ENCODE measurements around the gene SKI.

SKI gene

DNA sequence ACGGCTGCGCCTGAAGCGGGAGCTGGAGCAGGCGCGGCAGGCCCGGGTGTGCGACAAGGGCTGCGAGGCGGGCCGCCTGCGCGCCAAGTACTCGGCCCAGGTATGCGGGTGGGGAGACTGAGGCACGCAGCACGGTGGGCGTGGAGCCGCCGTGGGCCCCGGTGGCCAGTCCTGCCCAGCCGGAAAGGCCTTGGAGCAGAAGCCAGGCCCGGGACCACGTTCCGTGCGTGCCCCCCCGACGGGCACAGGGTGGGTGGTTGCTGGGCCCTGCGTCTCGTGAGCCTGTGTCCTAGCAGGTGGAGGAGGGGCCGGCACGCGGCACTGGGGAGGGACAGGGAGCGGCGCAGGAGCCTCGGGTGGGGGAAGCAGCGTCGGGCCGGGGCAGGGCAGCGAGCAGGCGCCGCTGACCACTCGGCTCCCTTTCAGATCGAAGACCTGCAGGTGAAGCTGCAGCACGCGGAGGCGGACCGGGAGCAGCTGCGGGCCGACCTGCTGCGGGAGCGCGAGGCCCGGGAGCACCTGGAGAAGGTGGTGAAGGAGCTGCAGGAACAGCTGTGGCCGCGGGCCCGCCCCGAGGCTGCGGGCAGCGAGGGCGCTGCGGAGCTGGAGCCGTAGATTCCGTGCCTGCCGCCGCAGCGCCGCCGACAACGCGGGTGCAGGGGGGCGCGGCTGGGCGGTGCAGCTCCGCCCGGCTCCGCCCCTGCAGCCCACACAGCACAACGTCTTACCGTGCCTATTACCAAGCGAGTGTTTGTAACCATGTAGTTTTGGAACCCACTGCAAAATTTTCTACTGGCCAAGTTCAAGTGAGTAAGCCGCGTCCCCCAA, 78.2 kb downstream of the SKI start:
- peak; percentile 74 for DNase-seq (ENCODE audit: low read depth, low spot score)

DNA sequence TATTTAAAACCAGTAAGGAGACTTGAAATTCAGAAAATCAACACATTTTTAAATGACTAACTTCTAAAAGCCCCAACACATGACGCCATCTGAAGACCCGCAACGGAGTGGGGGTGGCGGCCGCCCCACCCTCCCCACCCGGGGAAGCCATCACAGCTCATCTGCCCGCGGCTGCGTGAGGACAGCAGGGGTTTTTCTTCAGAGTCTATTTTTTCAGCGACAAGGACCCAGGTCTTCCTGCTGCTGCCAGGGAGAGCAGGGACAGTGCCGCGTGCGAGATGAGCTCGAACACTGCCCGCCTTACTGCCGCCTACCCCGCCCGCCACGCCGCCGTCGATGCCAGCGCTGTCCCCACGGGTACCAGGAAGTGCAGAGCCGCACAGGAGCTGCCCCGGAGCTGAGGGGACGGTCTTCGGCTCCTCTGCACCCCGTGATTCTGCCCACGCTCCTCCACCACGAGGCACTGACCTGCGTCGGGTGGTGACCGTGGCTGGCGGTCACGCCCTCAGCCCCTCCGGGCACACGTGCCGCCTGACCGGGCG, 79.0 kb downstream of the SKI start:
- no peak for DNase-seq (ENCODE audit: low read depth, low spot score)

DNA sequence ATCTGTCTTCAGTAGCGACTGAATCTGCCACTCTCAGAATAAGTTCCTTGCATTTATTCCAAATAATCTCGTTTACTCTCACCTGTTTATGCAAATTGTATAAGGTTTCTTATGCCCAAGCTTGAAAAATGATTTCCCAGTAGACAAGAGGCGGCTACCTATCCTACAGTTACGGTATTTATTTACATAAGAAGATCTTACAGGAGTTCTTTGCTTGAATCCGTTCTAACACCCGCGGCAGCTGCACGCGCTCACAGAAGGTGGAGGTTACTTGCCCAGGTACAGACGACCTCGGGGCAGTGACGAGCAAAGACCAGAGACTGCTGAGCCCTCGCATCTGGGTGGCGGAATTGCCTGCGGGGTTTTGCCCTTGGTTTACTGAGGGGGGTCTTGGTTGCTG, 79.9 kb downstream of the SKI start:
- no peak for DNase-seq (ENCODE audit: low read depth, low spot score)

DNA sequence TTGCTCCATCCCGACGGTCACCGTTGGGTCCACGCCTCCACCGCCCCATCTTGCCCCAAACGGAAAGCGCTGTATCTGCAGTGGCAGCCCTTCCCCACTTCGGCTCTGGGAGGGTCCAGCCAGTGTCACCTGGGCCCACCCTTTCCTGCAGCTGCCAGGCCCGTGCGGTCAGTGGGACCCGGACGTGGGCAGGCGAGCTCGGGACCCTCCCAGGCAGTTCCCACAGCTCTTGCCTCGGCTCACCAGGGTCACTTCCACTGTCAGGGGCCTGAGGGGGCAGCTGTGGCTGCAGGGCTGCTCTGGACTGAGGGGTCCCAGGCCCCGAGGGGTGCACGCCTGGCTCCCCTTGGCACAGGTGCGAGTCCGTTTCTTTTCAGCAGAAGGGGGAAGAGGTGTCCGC, 80.7 kb downstream of the SKI start:
- no peak for DNase-seq (ENCODE audit: low read depth, low spot score)

DNA sequence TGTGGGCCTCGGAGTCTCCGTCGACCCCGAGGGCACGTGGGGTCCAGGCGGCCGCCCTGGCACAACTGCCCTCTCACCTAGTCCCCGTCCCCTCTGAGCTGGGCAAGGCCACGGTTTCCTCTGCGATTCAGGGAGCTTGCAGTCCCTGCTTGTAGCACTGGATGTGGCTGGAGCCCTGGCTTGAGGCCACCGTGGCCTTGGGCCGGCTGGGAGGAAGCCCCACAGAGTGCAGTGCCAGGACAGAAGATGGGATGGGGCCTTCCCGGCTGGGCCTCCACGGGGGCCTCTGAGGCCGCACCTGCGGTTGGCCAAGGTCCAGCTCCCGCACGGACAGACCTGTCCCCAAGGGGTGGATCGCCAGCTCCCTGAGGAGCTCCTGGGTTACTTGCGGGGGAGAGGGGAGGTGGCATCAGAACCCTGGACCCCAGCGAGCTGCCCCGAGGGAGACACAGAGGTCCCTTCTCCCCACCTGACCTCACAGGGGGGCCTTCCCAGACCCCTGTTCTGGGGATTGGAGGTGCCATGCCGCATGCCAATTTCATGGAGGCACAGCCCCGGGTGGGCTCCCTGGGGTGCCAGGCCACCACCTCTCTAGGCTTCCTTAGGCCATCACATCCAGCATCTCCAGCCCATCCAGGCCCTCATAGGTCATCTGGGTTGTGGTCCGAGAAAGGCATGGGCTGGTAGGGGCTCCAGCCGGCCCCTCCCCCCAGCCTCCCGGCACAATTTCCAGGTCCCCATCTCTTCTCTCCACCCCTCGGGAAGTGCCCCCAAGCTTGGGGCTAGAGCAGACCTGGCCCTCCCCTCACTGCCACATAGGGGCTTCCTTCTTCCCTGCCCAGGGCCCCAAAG, 82.4 kb downstream of the SKI start:
- DNase-seq (ENCODE audit: low read depth, low spot score): no peak

DNA sequence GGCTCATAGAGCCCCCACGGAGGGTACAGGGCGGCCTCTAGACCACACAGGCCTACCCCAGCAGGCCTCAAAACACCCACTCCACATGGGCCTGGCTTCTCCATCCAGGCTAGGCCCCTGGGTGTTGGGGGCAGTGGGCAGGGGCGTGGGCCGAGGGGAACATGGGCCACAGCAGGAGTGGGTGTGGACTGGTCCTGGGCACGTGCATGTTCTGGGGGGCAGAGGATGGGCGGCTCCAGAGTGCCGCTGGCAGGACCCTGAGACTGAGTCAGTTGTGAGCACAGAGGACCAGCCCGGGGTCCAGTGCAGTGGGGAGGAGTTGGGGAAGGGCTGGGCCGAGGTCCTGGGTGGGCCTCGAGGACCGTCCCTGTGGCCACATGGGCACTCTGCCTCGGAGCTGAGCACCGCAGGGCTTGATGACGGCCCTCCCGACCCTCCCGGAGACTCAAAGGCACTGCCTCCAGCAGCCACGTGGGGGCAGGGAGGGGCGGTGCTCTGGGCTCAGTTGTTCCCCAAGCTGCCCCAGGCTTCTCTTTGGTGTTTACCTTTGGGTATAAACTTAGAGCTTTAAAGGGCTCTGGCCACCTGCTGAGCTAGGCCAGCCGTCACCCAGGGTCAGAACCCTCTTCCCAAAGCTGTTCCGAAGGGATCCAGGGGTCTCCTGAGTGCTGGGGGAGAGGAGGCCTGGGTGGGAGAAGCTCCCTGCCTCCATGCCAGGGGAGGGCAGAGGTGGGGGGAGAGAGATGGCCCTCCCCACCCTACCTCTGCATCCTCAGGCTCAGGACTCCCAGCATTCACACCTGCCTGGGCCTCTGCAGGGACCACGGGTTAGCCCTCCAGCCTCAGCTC, 83.3 kb downstream of the SKI start:
- DNase-seq (ENCODE audit: low read depth, low spot score): peak; percentile 87

DNA sequence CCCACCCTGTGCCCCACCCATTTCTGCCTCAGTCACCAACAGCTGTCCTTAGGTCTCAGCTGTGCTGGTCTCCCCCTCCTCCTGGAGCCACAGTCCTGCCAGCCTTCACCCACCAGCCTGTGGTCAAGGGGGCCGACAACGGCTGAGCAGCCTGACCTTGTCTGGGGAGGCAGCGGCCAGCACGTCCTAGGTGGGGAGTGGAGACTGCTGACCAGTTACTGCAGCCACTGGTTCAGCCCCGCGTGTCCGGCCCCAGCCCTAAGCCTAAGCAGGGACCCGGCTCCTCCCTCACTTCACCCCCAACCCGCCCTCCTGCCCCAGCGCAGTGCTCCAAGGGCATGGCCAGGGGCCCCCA, 84.0 kb downstream of the SKI start:
- DNase-seq (ENCODE audit: low read depth, low spot score): no peak

DNA sequence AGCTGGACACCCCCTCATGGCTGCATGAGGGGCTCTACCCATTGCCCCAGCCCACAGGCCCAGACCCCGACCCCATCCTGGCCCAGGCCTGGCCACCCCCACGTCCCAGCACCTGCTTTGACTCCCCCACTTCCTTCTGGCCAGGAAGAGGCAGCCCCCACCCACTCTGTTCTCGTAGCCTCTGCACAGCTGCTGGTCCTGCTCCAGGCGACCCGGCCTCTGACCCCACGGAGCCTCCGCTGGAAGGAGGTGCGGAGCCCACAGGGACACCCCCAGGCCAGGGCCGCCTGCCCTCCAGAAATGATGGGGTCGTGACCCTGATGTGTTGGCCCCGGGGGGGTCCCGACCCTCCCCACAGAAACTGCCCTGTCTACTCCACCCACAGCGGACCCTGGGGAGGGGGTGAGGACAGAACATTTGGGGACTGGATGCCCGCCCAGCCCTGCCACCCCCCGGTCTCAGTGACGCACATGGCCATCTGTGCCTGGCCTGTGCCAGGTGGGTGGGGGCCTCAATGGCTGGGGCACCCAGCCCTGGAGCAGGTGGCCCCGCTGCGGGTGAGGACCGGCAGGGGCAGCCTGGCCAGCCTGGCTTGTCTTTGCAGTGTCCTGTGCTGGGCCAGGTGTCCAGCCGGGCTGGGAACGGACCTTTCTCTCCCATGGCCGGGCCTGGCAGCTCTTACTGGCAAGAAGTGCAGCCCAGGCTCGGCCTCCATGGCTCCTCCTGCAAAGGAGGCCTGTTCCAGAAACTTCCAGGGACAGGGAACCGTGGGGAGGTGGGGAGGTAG, 84.6 kb downstream of the SKI start:
- DNase-seq (ENCODE audit: low read depth, low spot score): no peak

DNA sequence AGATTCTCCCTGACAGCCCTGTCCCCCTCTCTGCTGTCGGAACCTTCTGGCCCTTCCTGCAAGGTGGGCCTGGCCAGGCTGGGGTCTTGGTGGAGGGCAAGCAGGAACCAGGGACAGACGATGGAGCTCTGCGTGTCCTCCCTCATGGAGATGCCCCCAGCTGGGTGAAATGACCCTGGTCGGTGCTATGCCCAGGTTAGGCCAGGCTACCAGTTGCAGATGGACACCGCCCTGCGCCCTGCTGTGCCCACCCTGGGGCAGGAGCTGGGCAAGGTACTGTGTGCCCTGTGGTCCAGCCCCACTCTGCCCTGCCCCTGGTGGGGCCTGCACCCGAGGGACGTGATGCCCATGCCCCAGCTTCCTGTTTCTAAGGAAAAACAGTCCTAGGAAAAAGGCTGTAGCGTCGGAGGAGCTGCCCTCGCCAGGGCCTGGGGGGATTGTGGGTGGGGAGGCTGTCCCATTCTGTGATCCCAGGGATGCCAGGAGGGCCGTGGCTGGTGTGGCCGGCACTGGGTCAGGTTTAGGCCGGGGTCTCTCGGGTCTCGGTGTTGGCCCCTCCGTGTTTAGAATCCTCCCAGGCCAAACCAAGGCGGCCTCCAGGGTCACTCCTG, 85.6 kb downstream of the SKI start:
- no peak for DNase-seq (ENCODE audit: low read depth, low spot score)

DNA sequence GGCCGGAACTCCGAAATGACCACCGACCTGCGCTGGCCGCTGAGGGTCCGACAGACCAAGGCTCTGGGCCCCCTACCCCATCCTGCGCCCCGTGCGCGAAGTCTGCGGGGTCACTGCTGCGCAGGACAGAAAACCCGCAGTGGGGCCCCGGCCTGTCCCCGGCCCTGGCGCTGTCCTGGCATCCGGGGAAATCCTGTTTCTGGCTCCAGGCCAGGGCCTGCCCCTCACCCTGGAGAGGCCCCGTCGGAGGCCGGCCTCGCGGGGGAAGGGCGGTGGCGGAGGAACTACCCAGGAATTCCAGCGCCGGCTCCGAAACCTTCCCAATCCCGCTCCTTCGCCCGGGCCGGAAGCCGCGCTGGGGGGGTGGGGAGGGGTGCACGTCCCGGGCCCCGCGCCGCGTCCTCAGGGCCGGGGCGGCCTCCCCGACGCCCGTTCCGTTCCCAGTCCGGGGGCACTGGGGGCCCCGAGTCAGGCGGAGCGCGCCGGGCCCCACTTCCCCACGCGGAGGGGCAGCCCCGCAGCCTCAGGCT, 86.2 kb downstream of the SKI start:
- peak; percentile 79 for DNase-seq (ENCODE audit: low read depth, low spot score)

DNA sequence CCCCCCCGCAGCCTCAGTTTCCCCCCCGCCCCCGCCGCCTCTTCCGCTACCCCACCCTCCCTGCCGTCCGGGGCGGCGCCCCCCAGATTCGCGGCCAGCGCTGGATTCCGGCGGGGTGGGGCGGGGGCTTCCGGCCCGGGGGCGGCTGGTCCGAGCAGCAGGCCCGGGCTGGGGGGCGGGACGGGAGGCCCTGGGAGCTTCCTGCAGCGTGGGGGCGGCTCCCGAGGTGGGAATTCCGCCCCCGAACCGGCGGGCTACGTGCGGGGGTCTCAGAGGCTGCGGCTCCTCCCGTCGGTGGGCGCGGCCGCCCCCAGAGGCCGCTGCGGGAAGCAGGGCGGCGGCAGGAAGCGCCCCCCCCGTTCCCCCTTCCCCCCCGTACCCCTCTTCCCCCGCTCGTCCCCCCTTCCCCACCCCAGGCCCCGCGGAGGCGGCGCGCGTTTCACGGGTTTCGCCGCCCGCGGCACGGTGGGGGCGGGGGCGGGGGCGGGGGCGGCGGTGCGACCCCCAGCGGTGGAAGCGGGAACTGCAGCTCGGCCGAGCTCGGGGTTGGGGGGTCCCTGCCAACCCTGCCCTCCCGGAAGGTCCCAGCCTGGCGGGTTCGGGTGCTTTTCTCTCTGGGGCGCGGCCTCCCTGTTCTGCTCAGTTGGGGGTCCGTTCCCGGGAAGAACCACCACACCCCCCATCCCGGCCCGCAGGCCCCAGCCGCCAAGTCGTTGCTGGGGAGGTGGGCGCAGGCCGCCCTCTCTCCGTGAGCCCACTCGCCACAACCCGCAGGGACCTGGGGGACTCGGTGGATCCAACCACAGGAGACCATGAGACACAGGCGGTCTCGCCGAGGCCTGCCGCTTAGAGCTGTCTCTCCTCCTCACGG, 86.9 kb downstream of the SKI start:
- DNase-seq (ENCODE audit: low read depth, low spot score): peak; percentile 39

DNA sequence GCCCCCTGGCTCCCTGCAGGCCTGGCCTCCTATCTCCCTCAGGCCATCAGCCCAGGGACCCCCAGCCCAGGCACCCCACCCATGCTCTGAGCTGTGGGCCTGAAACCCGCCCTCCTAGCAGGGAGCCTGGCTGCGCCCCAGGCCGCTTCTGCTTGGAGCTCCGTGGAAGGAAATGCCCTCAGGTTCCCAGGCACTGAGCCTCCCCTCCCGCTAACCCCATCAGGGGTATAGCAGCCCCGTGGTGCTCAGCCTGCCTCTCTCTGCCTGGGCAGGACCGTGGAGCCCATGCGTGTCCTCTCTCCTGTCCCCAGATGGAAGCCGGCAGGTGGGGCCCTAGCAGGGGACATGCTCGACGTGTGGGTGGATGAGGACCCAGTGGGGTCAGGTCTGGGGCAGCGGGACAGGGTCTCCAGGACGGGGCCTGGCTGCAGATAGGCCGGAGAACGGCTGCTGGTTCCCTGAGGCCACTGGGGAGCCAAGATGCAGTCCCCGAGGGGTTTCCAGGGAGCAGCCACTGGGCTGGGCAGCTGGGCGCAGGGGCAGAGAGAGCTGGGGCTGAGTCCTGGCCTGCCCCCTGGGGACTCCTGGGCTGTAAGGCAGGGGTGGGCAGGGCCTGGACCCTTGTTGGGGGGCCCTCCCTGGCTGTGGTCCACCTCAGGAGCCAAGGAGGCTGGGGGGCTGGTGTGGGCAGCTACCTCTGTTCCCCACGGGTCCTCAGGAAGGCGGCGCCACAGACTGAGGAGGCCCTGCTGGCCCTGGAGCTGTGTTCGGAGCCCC, 87.7 kb downstream of the SKI start:
- no peak for DNase-seq (ENCODE audit: low read depth, low spot score)

DNA sequence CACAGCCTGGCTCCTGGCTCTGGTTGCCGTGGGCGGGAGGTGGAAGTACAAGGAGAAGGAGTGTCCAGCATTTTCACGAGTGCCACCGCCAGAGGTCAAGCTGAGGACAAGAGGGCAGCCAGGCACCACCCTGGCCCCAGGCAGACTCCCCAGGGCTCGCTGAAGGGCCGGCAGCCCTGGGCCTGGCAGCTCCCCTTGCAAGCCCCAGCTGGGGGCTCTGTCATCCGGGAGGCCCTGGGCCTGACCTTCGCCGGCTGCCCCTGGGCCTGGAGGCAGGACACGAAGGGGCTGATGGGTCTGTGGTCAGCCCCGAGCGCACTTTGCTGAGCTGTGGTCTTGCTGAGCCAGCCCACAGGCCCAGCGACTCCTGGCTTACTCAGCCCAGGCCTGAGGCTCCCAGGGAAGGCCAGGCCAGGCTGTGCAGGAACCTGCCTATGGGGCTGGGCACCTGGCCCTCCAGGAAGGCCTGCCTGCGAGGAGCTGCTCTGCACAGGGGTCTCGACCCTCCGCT, 88.4 kb downstream of the SKI start:
- peak; percentile 49 for DNase-seq (ENCODE audit: low read depth, low spot score)

DNA sequence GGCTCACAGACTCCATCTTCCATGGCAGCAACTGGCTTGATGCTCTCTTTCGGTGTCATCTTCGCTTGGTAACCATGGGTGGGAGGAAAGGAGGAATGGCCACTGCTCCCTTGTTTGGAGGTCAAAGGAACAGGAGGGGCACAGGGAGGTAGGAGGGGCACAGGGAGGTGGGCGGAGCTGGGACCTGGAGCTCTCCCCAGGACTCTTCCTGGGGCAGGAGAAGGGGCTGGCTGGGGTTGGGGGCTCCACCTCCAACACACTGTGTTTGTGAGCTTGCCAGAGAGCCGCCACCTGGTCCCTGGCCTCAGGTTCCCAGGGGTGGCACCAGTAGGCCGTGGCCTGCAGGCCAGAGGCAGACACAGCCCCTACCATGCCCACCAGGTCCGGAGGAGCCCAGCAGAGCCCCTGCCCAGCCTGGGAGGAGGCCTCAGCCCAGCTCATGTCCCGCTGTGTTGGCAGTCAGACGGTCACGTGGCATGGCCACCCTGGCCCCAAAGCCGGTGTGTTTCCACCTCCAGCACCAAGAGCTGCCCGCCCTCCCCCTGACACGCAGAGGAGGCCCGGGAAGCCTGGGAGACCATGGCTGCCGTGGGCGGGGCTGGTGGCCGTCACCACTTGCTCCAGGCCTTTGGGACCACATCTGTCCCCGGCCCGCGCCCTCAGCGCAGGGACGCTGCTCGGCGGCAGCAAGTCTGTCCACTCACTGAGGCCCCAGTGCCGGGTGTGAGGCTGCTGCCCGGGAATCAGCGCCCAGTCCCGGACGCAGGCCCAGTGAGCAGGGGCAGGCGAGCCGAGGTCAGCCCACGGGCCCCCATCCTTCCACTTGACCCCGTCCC, 89.3 kb downstream of the SKI start:
- DNase-seq (ENCODE audit: low read depth, low spot score): no peak

DNA sequence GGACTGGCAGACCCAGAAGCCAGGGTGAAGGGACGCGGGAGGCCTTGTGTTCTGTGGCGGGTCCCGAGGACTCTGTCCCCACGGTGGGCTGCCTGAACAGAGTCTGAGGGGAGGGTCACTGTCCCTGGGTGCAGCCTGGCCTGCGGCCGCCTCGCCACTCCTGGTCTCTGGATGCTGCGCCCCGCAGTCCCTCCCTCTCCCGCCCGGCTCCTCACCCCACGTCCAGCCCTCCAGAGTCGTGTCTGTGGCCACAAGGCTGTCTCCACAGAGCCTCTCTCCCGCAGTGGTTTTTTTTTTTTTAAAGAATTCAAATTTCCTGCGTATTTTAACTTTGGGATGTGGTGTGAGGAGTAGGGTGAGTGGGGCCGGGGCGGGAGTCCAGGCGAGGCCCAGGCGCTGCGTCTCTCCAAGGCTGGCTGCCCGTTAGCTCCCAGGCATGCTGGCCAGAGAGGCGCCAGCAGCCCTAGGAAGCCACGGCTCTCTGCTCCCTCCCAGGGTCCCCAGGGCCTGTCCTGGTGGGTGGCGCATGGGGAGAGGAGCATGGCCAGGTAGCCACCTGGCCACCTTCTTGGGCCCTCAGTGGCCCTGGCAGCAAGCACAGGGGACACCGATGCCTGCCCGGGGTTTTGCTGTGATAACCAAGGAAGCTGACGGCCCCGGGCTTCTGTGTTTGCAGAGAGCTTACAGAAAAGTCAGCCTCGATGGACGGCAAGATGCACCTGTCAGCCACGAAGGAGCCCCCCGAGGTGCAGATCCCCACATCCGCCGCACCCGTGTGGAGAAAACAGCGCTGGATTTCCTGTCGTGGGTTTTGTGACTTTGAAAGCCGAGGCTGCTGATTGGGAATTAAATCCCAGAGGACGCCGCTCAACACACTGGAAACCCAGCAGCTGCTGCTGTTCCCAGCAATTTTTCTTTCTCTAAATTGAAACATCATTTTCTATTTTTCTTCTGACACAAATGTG, 90.5 kb downstream of the SKI start:
- DNase-seq (ENCODE audit: low read depth, low spot score): no peak

DNA sequence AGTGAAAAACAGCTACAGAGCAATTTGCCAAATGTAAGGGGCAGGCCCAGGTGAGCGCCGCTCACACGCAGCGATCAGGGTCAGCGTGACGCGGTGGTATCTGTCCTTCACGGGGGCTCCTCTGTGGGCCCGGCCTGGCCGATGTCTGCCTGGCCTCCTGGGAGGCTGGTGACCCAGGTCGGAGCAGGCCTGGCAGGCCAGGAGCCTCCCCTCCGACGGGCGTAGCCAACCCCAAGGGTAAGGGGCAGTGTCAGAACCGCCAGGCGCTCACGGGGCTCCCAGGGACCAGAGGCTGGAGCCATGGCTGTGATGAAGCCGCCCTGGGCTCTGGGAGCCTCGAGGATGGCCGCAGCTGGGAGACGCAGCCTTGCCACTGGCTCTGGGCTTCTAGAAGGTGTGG, 91.2 kb downstream of the SKI start:
- no peak for DNase-seq (ENCODE audit: low read depth, low spot score)

All from ELF-1 (cell line).